ENCODE measurements around the gene HIVEP2. TPM values are rescaled to one million over a fixed set of nuclear protein-coding genes. Genes with fewer than 3 reads are reported as not detected.

Gene HIVEP2
- total RNA-seq, 4 donors from 2014 or later, result 8.6 to 19.3 (median 12.7) TPM

DNA sequence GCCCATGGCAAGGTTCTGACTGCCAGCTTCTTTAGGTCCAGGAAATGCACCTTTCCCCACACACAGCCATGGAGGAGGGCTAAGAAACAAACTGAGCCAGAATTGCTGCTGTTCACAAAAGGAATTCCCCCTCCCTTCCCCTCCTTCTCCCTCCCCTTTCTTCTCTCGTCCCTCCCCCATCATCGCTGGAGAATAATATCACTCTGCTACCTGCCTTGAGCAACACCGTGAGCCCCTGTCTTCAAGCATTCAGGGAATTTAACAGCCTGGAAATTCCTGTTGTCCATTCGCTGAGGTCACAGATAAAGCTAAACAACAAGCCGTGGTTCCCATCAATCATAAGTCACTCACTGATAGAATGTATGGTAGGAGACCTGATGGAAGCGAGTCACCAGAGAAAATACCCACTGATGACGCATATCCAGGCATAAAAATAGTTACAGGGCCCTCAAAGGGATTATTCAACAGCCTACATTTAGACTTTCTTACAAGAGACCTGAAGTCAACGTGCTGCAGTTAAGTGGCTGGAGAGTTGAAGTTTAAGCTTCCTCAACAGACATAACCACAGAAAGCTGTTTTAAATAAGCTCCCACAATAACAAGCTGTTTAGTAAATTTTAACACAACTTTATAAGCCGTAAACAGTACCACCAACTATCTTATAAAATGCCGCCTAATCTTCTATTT, 59.7 kb downstream of the HIVEP2 start:
- no peaks in the 10 kb centered on the region for H3K9me3 ChIP-seq
- H3K4me3 ChIP-seq, result peak overlapping the region in 3 of 4 donors; percentile 30 to 54 (median 33)
- no peaks in the 10 kb centered on the region for H3K27me3 ChIP-seq
- TF ChIP-seq CTCF (IDR thresholded peaks at IDR 0.05) (no peak), POLR2A (IDR thresholded peaks at IDR 0.05) (no peak)
- intact Hi-C loops (cut with DNase I), result no loop called here
- no peaks in the 10 kb centered on the region for H3K36me3 ChIP-seq
- H3K27ac ChIP-seq, result peak overlapping the region; percentile 11 to 68 (median 57)
- WGBS, 2 donors, result 12 to 17% methylated on average over 10 of the region's 10 CpGs
- H3K4me1 ChIP-seq, result peaks cover 13 to 47% (median 17%) of the 10 kb centered on the region in 3 donors
- DNase-seq, result no peak

DNA sequence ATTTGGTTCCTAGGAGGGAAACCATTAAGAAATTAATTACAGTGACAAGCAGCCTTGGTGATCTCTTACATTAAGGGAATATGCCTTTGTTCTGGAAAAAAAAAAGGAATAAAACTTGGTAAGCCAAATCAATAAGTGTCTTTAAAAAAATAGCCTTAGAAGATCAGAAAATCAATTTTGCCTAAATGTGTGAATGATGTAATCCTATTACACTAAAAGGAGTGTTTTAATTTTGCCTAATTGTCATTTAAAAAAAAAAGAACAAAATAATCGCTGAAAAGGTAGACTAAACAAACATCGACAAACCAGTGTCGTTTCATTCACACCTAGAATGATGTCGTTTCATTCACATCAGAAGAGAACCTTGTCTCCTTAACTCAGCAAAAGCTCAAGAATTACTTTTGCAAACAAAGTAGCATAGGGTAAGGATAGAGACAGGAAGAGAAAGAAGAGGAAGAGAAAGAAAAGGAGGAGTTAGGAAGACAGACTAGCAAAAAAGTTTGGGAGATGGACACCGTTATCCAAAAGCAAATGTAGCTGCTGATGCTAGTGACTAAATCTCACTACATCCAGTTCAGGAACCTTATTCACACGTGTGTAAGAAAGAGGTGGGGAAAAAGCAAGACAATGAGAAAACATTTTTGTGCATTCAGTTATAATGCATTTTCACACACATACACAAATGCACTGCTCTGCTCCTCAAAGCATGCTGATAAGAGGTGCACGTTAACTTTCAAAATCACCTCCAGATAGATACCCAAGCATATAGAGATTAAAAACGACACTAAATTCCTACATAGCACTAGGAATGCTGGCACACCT, 60.6 kb downstream of the HIVEP2 start:
- no peaks in the 10 kb centered on the region for H3K36me3 ChIP-seq
- H3K27ac ChIP-seq, result peak overlapping the region in 2 of 4 donors; percentile 54 to 68
- WGBS, 2 donors, result 51 to 57% methylated on average over 8 of the region's 8 CpGs
- H3K4me3 ChIP-seq, result peak overlapping the region in 3 of 4 donors; percentile 30 to 54 (median 33)
- no peaks in the 10 kb centered on the region for H3K27me3 ChIP-seq
- H3K9me3 ChIP-seq, result no peaks in the 10 kb centered on the region
- peaks cover 13 to 47% (median 17%) of the 10 kb centered on the region in 3 donors for H3K4me1 ChIP-seq
- no peak for TF ChIP-seq CTCF (IDR thresholded peaks at IDR 0.05)
- no peak for TF ChIP-seq POLR2A (IDR thresholded peaks at IDR 0.05)
- intact Hi-C loops (cut with DNase I), result no loop called here
- no peak for DNase-seq

DNA sequence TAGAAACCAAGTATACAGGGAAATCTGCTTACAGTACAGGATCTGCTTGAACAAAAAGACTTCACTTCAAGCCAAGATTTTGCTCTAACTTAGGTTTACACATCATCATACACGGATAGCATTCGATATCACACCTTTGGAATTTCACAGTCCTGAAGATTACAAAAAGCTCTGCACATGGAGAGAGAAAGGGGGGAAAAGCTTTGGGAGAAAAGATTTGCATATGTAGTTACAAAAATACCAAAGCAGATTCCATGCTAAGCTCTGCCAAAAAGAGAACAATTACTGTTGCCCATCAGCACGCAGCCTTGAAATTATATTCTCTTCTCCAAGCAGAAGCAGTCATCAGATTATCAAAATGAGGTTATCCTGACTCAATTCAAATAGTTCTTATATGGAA, 62.0 kb downstream of the HIVEP2 start:
- Histone ChIP-seq H3K27ac (no peak overlapping the region), H3K4me3 (no peak overlapping the region), H3K4me1 (peaks cover 13 to 50% (median 17%) of the 10 kb centered on the region in 3 donors), H3K27me3 (no peaks in the 10 kb centered on the region), H3K36me3 (no peaks in the 10 kb centered on the region), H3K9me3 (no peaks in the 10 kb centered on the region)
- WGBS, 2 donors, result 66 to 74% methylated on average over 3 of the region's 3 CpGs
- intact Hi-C loops (cut with DNase I), result no loop called here
- TF ChIP-seq POLR2A (IDR thresholded peaks at IDR 0.05) (no peak), CTCF (IDR thresholded peaks at IDR 0.05) (no peak)
- DNase-seq, result no peak

- H3K9me3 ChIP-seq, result no peaks in the 10 kb centered on the region
- H3K4me3 ChIP-seq, result no peak overlapping the region
- intact Hi-C loops (cut with DNase I), result no loop called here
- no peak for DNase-seq
- peaks cover 13 to 48% (median 17%) of the 10 kb centered on the region in 3 donors for H3K4me1 ChIP-seq
- WGBS, 2 donors, result 83 to 91% methylated on average over 3 of the region's 3 CpGs
- no peaks in the 10 kb centered on the region for H3K27me3 ChIP-seq
- no peaks in the 10 kb centered on the region for H3K36me3 ChIP-seq
- no peak overlapping the region for H3K27ac ChIP-seq
- TF ChIP-seq POLR2A (IDR thresholded peaks at IDR 0.05) (no peak), CTCF (IDR thresholded peaks at IDR 0.05) (no peak)
These were observed 63.2 kb downstream of the HIVEP2 start for GRCh38 chr6:142881761-142882160.

DNA sequence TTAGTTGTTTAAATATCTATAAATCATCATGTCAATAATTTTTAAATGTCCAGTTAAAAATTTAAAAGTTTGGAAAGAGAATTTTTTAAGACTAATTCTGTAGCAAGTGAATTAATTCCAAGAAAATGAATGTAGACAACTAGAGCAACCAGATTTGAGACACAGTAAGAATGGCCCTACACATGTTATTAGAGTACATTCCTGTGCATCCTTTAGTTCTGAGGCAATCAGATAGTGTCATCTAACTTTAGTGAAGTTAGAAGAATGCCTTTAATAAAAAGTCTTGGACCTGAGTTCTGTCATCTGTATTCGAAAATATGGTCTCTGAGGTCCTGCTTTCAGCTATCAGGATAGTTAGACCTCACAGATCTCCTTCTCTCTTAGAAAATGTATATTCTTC, 63.7 kb downstream of the HIVEP2 start:
- Histone ChIP-seq H3K27ac (no peak overlapping the region), H3K9me3 (no peaks in the 10 kb centered on the region), H3K36me3 (no peaks in the 10 kb centered on the region), H3K27me3 (no peaks in the 10 kb centered on the region), H3K4me1 (peaks cover 10 to 44% (median 13%) of the 10 kb centered on the region in 3 donors), H3K4me3 (no peak overlapping the region)
- no peak for DNase-seq
- intact Hi-C loops (cut with DNase I), result no loop called here
- TF ChIP-seq CTCF (IDR thresholded peaks at IDR 0.05), result no peak
- no peak for TF ChIP-seq POLR2A (IDR thresholded peaks at IDR 0.05)
- WGBS, 2 donors, result 81 to 91% methylated on average over 1 of the region's 1 CpG

All from esophagus squamous epithelium (tissue), 5 donors.